Fibroblast of lung (primary cell): ENCODE results near the gene GDF15.

ENCODE experiments used
- EZH2 ChIP-seq: IDR thresholded peaks from 2 replicates; pipeline ENCODE4 v1.5.1; 2012; ENCODE audit warnings: low read length, control low read depth, mild to moderate bottlenecking; ENCODE audit errors: missing control alignments
- TF ChIP-seq, protein P1 (sequence below), 2 donors: IDR thresholded peaks in 1 of 2; conservative IDR thresholded peaks in 1 of 2; 1 replicate in 1 of 2; 2 replicates in 1 of 2; pipeline ENCODE4 v1.5.1; 2011 to 2012; ENCODE audit warnings: low read length in 2 of 2, control low read depth in 1 of 2, inconsistent platforms in 1 of 2, low read depth in 1 of 2, mild to moderate bottlenecking in 1 of 2

- TF ChIP-seq, protein P1, sequence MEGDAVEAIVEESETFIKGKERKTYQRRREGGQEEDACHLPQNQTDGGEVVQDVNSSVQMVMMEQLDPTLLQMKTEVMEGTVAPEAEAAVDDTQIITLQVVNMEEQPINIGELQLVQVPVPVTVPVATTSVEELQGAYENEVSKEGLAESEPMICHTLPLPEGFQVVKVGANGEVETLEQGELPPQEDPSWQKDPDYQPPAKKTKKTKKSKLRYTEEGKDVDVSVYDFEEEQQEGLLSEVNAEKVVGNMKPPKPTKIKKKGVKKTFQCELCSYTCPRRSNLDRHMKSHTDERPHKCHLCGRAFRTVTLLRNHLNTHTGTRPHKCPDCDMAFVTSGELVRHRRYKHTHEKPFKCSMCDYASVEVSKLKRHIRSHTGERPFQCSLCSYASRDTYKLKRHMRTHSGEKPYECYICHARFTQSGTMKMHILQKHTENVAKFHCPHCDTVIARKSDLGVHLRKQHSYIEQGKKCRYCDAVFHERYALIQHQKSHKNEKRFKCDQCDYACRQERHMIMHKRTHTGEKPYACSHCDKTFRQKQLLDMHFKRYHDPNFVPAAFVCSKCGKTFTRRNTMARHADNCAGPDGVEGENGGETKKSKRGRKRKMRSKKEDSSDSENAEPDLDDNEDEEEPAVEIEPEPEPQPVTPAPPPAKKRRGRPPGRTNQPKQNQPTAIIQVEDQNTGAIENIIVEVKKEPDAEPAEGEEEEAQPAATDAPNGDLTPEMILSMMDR (conservative IDR thresholded peaks at IDR 0.05 in 1 of 2, IDR thresholded peaks at IDR 0.05 in 1 of 2; ENCODE audit: low read depth in 1 of 2, low read length in 2 of 2) = no peak
- no peak for TF ChIP-seq EZH2
Measured at GRCh38 chr19:18424122-18424889, 38.3 kb downstream of the GDF15 start.
